Activated CD8-positive, alpha-beta memory T cell treated with anti-CD3 and anti-CD28 coated beads for 48 hours (primary cell): ENCODE data around the gene LAMB3.

Experiments
- DNase-seq, 3 experiments: peaks; one replicate each; pipeline ENCODE4 v3.0.0-alpha.2; 2020; ENCODE audit warnings: low read depth in 2 of 3, low spot score in 2 of 3

The LAMB3 gene

GRCh38 chr1:209598227-209598626 is 54.0 kb downstream of the LAMB3 start:
- no peak for DNase-seq

GRCh38 chr1:209597499-209597898 is 54.7 kb downstream of the LAMB3 start:
- DNase-seq: no peak

- no peak for DNase-seq
Observed at GRCh38 chr1:209595599-209596285, 56.5 kb downstream of the LAMB3 start.

- DNase-seq: no peak
Observed at GRCh38 chr1:209595028-209595427, 57.2 kb downstream of the LAMB3 start.

GRCh38 chr1:209594440-209594839 is 57.8 kb downstream of the LAMB3 start:
- DNase-seq: no peak

GRCh38 chr1:209593747-209594146 is 58.5 kb downstream of the LAMB3 start:
- DNase-seq: no peak

- DNase-seq: no peak
Observed at GRCh38 chr1:209590405-209590804, 61.8 kb downstream of the LAMB3 start.

GRCh38 chr1:209589863-209590262 is 62.4 kb downstream of the LAMB3 start:
- no peak for DNase-seq

- DNase-seq: no peak
Observed at GRCh38 chr1:209589440-209589839, 62.8 kb downstream of the LAMB3 start.

GRCh38 chr1:209587789-209588188 is 64.4 kb downstream of the LAMB3 start:
- no peak for DNase-seq

- no peak for DNase-seq
Observed at GRCh38 chr1:209586221-209586740, 65.9 kb downstream of the LAMB3 start.

GRCh38 chr1:209585672-209586071 is 66.6 kb downstream of the LAMB3 start:
- DNase-seq: no peak

- DNase-seq: no peak
Observed at GRCh38 chr1:209585197-209585596, 67.0 kb downstream of the LAMB3 start.

GRCh38 chr1:209584231-209584672 is 68.0 kb downstream of the LAMB3 start:
- DNase-seq: no peak

- DNase-seq: no peak
Observed at GRCh38 chr1:209583408-209583807, 68.8 kb downstream of the LAMB3 start, which contains the start of gene CAMK1G. TSS of gene CAMK1G (plus strand) at chr1:209583714. CDS start at chr1:209594984, 11,270 bp downstream.

- no peak for DNase-seq
Observed at GRCh38 chr1:209580577-209580976, 71.6 kb downstream of the LAMB3 start.

GRCh38 chr1:209577346-209577745 is 74.9 kb downstream of the LAMB3 start:
- no peak for DNase-seq

GRCh38 chr1:209576392-209577197 is 75.6 kb downstream of the LAMB3 start:
- DNase-seq: peak; percentile 16 to 47 (median 40)

- no peak for DNase-seq
Observed at GRCh38 chr1:209570743-209571142, 81.5 kb downstream of the LAMB3 start.

- peak; percentile 16 to 62 (median 32) for DNase-seq
Observed at GRCh38 chr1:209569455-209570207, 82.6 kb downstream of the LAMB3 start.

GRCh38 chr1:209567698-209568175 is 84.5 kb downstream of the LAMB3 start:
- DNase-seq: no peak
